MM.1S (cell line): Measurements from ENCODE around the gene LSM4.
"Not testable (repeated sequence)": the region's sequence is repeated elsewhere in the genome, so short reads cannot be mapped to it uniquely, and the experiment has no call there.

Experiments used
- DNase-seq: peaks from one replicate; pipeline ENCODE4 v3.0.0-alpha.2; 2015
- H2AFZ ChIP-seq: fragments of 300-600 bp; sonication (generic); 2 replicates; pipeline ENCODE4 v1.6.0; 2016; ENCODE audit warnings: antibody characterized with exemption, low read length
- H3F3A ChIP-seq: fragments of 300-600 bp; sonication (generic); 2 replicates; pipeline ENCODE4 v1.6.1; 2016; ENCODE audit warnings: mild to moderate bottlenecking, antibody characterized with exemption, low read length, moderate library complexity, mixed read lengths; ENCODE audit not compliant: insufficient read depth
- H3K27ac ChIP-seq: fragments of 300-600 bp; sonication (generic); 2 replicates; pipeline ENCODE4 v1.5.1; 2016; ENCODE audit warnings: mild to moderate bottlenecking, low read length
- H3K27me3 ChIP-seq: fragments of 300-600 bp; sonication (generic); replicated peaks from 2 replicates; pipeline ENCODE4 v1.6.0; 2016; ENCODE audit warnings: low read length; ENCODE audit not compliant: insufficient read depth
- H3K36me3 ChIP-seq: fragments of 300-600 bp; sonication (generic); replicated peaks from 2 replicates; pipeline ENCODE4 v1.6.1; 2016; ENCODE audit warnings: mild to moderate bottlenecking, low read length, mixed read lengths; ENCODE audit not compliant: insufficient read depth
- H3K4me1 ChIP-seq: fragments of 300-600 bp; sonication (generic); 2 replicates; pipeline ENCODE4 v1.6.1; 2016; ENCODE audit warnings: low read length, mixed read lengths
- H3K4me2 ChIP-seq: fragments of 300-600 bp; sonication (generic); 2 replicates; pipeline ENCODE4 v1.6.0; 2016; ENCODE audit warnings: low read depth, low read length
- H3K4me3 ChIP-seq: fragments of 300-600 bp; sonication (generic); 2 replicates; pipeline ENCODE4 v1.5.1; 2016; ENCODE audit warnings: low read length, mixed read lengths
- H3K79me2 ChIP-seq: fragments of 300-600 bp; sonication (generic); 2 replicates; pipeline ENCODE4 v1.6.1; 2016; ENCODE audit warnings: mixed run types, low read length, mixed read lengths
- H3K9ac ChIP-seq: fragments of 300-600 bp; sonication (generic); 2 replicates; pipeline ENCODE4 v1.6.1; 2016; ENCODE audit warnings: low read length, mixed read lengths
- H3K9me2 ChIP-seq: fragments of 300-600 bp; sonication (generic); replicated peaks from 2 replicates; pipeline ENCODE4 v1.6.1; 2016; ENCODE audit warnings: mild to moderate bottlenecking, low read length, mixed read lengths; ENCODE audit not compliant: insufficient read depth
- H3K9me3 ChIP-seq: fragments of 300-600 bp; sonication (generic); replicated peaks from 2 replicates; pipeline ENCODE4 v1.6.1; 2016; ENCODE audit warnings: mild to moderate bottlenecking, low read length, mixed read lengths; ENCODE audit not compliant: insufficient read depth
- H4K20me1 ChIP-seq: fragments of 300-600 bp; sonication (generic); 2 replicates; pipeline ENCODE4 v1.6.1; 2016; ENCODE audit warnings: mild to moderate bottlenecking, low read length, moderate library complexity, mixed read lengths; ENCODE audit not compliant: insufficient read depth
- EZH2 ChIP-seq: fragments of 300-600 bp; sonication (generic); optimal IDR thresholded peaks from 2 replicates; pipeline ENCODE3; 2017; ENCODE audit warnings: low read depth, mild to moderate bottlenecking, antibody characterized with exemption, low read length, mixed read lengths
- EZH2phosphoT487 ChIP-seq: fragments of 300-600 bp; sonication (generic); IDR thresholded peaks from 2 replicates; pipeline ENCODE4 v1.6.1; 2018; ENCODE audit warnings: antibody characterized with exemption, low read length
- TF ChIP-seq, protein P1 (sequence below): fragments of 300-600 bp; sonication (generic); IDR thresholded peaks from 2 replicates; pipeline ENCODE4 v1.5.1; 2016; ENCODE audit warnings: antibody characterized with exemption, low read length, mixed read lengths

Gene LSM4

DNA sequence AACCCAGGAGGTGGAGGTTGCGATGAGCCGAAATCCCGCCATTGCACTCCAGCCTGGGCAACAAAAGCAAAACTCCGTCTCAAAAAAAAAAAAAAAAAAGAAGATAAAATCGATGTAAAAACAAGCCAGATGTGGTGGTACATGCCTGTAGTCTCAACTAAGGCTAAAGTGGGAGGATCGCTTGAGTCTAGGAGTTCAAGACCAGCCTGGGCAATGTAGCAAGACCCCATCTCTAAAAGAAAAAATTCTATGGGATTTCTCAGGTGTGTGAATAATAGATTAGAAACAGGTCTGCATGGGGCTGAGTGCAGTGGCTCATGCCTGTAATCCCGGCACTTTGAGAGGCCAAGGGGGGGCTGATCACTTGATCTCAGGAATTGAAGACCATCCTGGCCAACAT lies 28.7 kb upstream of the LSM4 start:
- Histone ChIP-seq H3K4me3 (no peak overlapping the region), H3K27me3 (no peaks in the 10 kb centered on the region), H3K9me2 (no peaks in the 10 kb centered on the region), H4K20me1 (no peaks in the 10 kb centered on the region), H3K4me2 (no peak overlapping the region), H3K4me1 (no peaks in the 10 kb centered on the region), H3K36me3 (no peaks in the 10 kb centered on the region), H3K27ac (no peak overlapping the region), H3K9me3 (no peaks in the 10 kb centered on the region), H3F3A (no peaks in the 10 kb centered on the region), H3K79me2 (no peaks in the 10 kb centered on the region), H3K9ac (no peak overlapping the region), H2AFZ (no peak overlapping the region)
- DNase-seq = no peak
- TF ChIP-seq EZH2 (no peak), EZH2phosphoT487 (no peak)
- TF ChIP-seq, protein P1, sequence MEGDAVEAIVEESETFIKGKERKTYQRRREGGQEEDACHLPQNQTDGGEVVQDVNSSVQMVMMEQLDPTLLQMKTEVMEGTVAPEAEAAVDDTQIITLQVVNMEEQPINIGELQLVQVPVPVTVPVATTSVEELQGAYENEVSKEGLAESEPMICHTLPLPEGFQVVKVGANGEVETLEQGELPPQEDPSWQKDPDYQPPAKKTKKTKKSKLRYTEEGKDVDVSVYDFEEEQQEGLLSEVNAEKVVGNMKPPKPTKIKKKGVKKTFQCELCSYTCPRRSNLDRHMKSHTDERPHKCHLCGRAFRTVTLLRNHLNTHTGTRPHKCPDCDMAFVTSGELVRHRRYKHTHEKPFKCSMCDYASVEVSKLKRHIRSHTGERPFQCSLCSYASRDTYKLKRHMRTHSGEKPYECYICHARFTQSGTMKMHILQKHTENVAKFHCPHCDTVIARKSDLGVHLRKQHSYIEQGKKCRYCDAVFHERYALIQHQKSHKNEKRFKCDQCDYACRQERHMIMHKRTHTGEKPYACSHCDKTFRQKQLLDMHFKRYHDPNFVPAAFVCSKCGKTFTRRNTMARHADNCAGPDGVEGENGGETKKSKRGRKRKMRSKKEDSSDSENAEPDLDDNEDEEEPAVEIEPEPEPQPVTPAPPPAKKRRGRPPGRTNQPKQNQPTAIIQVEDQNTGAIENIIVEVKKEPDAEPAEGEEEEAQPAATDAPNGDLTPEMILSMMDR = no peak

DNA sequence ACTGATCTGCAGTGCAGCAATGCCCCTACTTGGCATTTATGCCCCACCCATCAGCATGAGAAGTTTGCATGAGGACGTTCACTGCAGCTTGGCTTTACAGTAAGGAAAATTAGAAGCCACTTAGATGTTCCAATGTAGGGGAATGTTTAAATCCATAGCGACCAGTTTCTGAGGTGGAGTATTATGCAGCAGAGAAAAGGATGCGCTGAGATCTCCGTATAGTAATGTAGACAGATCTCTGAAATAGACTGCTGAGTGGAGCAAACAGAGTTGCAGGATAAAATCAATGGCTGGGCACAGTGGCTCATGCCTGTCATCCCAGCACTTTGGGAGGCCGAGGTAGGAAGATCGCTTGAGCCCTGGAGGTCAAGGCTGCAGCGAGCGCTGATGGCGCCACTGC lies 27.6 kb upstream of the LSM4 start:
- no peaks in the 10 kb centered on the region for H3K9me2 ChIP-seq
- no peaks in the 10 kb centered on the region for H3K27me3 ChIP-seq
- H3K27ac ChIP-seq = no peak overlapping the region
- no peak overlapping the region for H3K4me3 ChIP-seq
- TF ChIP-seq EZH2 (no peak), EZH2phosphoT487 (no peak)
- no peak overlapping the region for H3K4me2 ChIP-seq
- H4K20me1 ChIP-seq = no peaks in the 10 kb centered on the region
- H3K36me3 ChIP-seq = no peaks in the 10 kb centered on the region
- H3K9ac ChIP-seq = no peak overlapping the region
- H3F3A ChIP-seq = no peaks in the 10 kb centered on the region
- H2AFZ ChIP-seq = no peak overlapping the region
- no peaks in the 10 kb centered on the region for H3K9me3 ChIP-seq
- DNase-seq = no peak
- H3K4me1 ChIP-seq = no peaks in the 10 kb centered on the region
- H3K79me2 ChIP-seq = no peaks in the 10 kb centered on the region

DNA sequence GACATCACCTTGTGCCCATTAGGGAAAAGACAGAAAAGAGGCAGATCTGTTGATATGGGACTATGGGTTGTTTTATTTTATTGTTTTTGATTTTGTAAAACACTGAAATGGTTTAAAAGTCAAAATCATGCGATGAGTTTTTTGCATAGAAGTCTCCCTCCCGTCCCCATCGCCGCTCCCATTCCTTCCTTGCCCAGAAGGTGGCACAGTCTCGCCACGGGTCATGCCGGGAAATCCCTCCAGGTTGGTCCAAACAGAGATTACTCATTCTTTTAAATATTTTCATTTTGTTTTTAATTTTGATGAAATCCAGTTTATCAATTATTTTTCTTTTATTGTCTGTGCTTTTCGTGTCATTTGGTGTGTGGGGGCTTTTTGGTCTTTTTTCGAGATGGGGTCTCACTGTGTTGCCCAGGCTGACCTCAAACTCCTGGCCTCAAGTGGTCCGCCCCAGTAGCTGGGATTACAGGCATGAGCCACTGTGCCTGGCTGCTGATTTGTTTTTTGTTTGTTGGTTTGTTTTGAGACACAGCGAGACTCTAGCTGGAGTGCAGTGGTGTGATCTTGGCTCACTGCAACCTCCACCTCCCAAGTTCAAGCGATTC lies 26.8 kb upstream of the LSM4 start:
- no peak overlapping the region for H3K9ac ChIP-seq
- DNase-seq = no peak
- no peaks in the 10 kb centered on the region for H3F3A ChIP-seq
- H3K9me3 ChIP-seq = no peaks in the 10 kb centered on the region
- H3K27ac ChIP-seq = no peak overlapping the region
- H4K20me1 ChIP-seq = no peaks in the 10 kb centered on the region
- no peaks in the 10 kb centered on the region for H3K79me2 ChIP-seq
- no peaks in the 10 kb centered on the region for H3K9me2 ChIP-seq
- no peak overlapping the region for H3K4me2 ChIP-seq
- no peak overlapping the region for H2AFZ ChIP-seq
- no peaks in the 10 kb centered on the region for H3K27me3 ChIP-seq
- TF ChIP-seq EZH2 = no peak
- TF ChIP-seq, protein P1 = peak; percentile 34
- TF ChIP-seq EZH2phosphoT487 = no peak
- no peak overlapping the region for H3K4me3 ChIP-seq
- H3K4me1 ChIP-seq = no peaks in the 10 kb centered on the region
- no peaks in the 10 kb centered on the region for H3K36me3 ChIP-seq

DNA sequence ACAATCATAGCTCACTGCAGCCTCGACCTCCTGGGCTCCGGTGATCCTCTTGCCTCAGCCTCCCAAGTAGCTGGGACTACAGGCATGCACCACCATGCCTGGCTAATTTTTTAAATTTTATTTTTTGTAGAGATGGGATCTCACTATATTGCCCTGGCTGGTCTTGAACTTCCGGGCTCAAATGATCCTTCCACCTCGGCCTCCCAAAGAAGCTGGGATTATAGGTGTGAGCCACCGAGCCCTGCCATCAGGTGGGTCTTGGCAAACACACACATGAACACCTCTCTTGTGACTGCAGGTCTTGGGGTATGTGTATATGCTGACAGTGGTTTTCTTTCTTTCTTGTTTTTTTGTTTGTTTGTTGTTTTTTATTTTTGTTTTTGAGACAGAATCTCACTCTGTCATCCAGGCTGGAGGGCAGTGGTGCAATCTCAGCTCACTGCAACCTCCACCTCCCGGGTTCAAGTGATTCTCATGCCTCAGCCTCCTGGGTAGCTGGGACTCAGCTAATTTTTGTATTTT lies 26.0 kb upstream of the LSM4 start:
- H3K27ac ChIP-seq, H3K36me3 ChIP-seq, H3K4me3 ChIP-seq, H2AFZ ChIP-seq, H3K79me2 ChIP-seq, H3K4me1 ChIP-seq, H4K20me1 ChIP-seq, H3K27me3 ChIP-seq, H3K9me3 ChIP-seq, H3K9me2 ChIP-seq, H3F3A ChIP-seq, H3K4me2 ChIP-seq, H3K9ac ChIP-seq, DNase-seq: not testable (repeated sequence)
